ENCODE results near the gene BMAL1.

- TF ChIP-seq CTCF (IDR thresholded peaks at IDR 0.05; ENCODE audit: borderline replicate concordance, extremely low read depth, low read length, poor library complexity, severe bottlenecking) (no peak), EZH2 (IDR thresholded peaks at IDR 0.05; ENCODE audit: borderline replicate concordance, low read depth, low read length, severe bottlenecking) (no peak)
Observed at GRCh38 chr11:13358596-13359270, 81.1 kb downstream of the BMAL1 start.

Data from DND-41 (cell line).